HG03025 (cell line): Measurements from ENCODE around the gene TAF4B.
"Not testable (repeated sequence)": the region's sequence is repeated elsewhere in the genome, so short reads cannot be mapped to it uniquely, and the experiment has no call there.

Experiments
- ATAC-seq: cut with Tn5 transposase; IDR thresholded peaks from one replicate; pipeline ENCODE4 v1.9.1; 2021; ENCODE audit warnings: mild to moderate bottlenecking, moderate library complexity; ENCODE audit not compliant: unreplicated experiment, low FRiP score

Gene TAF4B, protein sequence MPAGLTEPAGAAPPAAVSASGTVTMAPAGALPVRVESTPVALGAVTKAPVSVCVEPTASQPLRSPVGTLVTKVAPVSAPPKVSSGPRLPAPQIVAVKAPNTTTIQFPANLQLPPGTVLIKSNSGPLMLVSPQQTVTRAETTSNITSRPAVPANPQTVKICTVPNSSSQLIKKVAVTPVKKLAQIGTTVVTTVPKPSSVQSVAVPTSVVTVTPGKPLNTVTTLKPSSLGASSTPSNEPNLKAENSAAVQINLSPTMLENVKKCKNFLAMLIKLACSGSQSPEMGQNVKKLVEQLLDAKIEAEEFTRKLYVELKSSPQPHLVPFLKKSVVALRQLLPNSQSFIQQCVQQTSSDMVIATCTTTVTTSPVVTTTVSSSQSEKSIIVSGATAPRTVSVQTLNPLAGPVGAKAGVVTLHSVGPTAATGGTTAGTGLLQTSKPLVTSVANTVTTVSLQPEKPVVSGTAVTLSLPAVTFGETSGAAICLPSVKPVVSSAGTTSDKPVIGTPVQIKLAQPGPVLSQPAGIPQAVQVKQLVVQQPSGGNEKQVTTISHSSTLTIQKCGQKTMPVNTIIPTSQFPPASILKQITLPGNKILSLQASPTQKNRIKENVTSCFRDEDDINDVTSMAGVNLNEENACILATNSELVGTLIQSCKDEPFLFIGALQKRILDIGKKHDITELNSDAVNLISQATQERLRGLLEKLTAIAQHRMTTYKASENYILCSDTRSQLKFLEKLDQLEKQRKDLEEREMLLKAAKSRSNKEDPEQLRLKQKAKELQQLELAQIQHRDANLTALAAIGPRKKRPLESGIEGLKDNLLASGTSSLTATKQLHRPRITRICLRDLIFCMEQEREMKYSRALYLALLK

DNA sequence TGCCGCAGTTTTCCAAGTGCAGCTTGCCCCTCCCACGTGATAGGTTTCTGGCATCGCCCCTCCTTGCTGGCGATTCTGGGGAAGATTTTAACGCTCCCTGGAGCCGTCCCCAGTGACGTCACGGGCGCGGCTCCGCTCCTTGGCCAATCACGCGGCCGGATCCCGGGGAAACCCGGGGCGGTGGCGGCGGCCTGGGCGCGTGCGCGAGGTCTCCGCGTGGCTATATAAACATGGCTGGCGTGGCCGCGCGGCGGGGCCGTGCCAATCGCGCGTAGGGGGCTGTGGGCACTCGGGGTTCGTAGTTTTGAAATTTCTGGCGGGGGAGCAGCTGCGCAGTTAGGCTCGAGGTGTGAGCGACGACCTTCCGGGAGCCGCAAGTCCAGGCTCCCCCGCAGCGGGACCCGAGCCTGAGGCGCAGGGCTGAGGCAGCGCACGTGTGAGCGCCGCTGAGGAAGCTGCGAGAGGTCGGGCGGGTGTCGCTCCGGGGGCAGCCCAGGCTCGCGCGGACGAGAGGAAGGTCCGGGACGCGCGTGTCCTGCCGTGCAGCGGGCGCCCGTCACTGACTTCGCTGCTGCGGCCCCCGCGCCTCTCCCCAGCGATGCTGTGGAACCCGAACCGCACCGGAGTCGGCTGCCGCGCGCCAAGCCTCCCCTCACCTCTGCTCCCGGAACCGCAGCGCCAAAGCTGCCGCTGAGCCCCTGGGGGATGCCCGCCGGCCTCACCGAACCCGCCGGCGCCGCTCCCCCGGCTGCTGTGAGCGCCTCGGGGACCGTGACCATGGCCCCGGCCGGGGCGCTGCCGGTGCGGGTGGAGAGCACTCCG lies at the start of gene TAF4B:
TSS of gene TAF4B (plus strand) at position 217 of the 822 bp plus-strand sequence. CDS start at position 706, 489 bp downstream.
- ATAC-seq = peak; percentile 92

DNA sequence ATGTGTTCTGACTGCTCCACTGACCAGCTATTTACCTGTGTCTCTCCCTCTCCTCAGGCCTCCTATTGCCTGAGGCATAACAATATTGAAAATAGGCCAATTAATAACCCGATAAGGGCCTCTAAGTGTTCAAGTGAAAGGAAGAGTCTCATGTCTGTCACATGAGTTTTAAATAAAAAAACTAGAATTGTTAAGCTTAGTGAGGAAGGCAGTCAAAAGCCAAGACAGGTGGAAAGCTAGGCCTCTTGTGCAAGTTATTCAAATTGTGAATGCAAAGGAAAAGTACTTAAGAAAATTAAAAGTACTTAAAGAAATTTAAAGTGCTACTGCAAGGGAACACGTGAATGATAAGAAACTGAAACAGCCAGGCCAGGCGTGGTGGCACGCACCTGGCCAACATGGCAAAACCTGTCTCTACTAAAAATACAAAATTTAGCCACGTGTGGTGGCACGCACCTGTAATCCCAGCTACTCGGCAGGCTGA lies 44.9 kb upstream of the TAF4B start:
- no peak for ATAC-seq

- ATAC-seq = no peak
These were observed 42.7 kb upstream of the TAF4B start for GRCh38 chr18:26183395-26184112.

GRCh38 chr18:26185267-26185666 lies 41.0 kb upstream of the TAF4B start:
- ATAC-seq = no peak

- ATAC-seq = peak; percentile 84
These were observed 35.7 kb upstream of the TAF4B start for GRCh38 chr18:26190506-26190905.

DNA sequence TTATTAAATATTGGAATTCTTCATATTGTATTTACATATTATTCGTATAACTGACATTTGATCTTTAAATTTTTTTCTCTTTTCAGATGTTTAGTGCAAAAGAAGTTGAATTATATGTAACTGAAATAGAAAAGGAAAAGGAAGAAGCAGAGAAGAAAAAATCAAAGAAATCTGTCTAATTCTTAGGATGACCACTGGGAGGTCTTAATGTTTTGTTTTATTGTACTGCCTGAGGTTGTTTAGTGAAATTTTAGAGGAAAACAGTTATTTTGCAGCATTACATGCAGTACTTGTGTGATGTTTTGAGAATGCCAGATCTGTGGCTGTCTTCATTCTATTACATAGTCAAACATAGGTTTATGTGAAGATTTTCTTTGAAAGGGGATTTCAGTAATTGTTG lies 34.0 kb upstream of the TAF4B start:
- ATAC-seq = no peak

DNA sequence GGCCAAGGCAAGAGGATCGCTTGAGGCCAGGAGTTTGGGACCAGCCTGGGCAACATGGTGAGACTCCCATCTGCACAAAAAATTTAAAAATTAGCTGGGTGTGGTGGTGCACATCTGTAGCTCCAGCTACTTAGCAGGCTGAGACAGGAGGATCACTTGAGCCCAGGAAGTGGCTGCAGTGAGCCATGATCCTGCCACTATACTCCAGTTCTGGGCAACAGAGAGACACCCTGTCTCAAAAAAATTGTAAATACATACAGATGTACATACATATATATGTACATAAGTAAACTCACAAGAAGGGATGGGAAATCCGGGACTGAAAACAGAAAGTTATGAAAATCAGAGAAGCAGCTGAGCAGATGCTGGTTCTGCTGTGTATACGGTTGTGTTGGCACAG lies 29.6 kb upstream of the TAF4B start:
- ATAC-seq = no peak

DNA sequence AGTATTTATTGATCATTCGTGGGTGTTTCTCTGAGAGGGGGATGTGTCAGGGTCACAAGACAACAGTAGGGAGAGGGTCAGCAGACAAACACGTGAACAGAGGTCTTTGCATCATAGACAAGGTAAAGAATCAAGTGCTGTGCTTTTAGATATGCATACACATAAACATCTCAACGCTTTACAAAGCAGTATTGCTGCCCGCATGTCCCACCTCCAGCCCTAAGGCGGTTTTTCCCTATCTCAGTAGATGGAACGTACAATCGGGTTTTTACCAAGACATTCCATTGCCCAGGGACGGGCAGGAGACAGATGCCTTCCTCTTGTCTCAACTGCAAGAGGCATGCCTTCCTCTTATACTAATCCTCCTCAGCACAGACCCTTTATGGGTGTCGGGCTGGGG lies 24.2 kb upstream of the TAF4B start:
- not testable (repeated sequence) for ATAC-seq

GRCh38 chr18:26205318-26205717 lies 20.9 kb upstream of the TAF4B start:
- no peak for ATAC-seq

- no peak for ATAC-seq
These were observed 19.8 kb upstream of the TAF4B start for GRCh38 chr18:26206488-26206887.

DNA sequence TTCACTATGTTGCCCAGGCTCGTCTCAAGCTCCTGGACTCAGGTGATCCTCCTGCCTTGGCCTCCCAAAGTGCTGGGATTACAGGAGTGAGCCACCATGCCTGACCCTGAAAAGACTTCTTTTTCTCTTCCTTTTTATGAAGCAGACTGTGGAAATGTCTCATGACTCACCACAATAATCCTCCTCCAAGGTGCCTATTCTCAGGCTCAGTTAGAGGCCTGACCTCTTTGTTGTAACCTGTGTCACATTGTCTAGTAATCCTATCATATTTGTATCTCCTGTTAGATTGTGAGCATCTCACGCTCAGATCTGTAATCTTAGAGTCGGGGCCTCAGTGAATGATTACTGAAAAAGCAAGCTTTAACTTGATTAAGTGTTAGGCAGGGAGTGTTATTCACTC lies 18.3 kb upstream of the TAF4B start:
- ATAC-seq = no peak

DNA sequence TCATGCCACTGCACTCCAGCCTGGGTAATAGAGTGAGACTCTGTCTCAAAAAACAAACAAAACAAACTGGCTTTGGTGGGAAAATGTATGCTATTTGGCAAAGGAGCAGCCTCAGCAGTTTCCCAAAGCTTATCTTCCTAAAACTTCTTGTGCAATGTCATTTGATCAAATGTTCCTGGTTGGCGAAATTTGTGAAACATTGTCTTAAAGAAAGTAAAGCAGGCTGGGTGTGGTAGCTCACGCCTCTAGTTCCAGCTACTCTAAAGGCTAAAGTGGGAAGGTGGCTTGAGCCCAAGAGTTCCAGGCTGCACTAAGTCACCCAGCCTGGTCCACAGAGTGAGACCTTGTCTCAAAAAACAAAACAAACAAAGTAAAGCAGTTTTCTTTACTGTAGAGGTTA lies 17.3 kb upstream of the TAF4B start:
- no peak for ATAC-seq

- ATAC-seq = no peak
These were observed 16.1 kb upstream of the TAF4B start for GRCh38 chr18:26210147-26210546.

DNA sequence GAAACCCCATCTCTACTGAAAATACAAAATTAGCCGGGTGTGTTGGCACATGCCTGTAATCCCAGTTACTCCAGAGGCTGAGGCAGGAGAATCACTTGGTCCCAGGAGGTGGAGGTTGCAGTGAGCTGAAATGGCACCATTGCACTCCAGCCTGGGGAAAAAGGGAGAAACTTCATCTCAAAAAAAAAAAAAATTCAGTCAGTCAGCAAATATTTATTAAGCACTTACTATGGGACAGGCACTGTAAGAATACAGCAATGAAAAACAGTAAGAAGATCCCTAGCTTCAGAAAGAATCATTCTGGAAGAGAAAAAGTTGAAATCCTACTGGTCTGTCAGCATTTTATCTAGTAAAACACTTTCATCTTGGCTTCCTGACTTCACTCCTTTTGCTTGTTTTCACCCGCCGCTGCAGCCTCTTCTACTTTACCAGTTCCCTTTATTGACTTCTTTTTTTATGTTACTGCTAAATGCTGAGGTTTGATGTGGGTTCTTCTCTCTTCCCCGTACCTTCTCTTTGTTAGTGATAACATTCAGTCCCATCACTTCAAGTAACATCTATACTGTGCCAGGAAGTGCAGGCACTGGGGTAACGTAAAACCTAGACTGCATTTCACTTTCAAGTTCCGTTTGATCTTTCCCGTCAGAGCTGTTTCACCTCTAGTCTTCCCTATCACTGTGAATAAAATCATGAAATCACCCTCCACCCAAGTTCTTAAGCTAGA lies 10.8 kb upstream of the TAF4B start:
- ATAC-seq = peak; percentile 91

GRCh38 chr18:26225022-26225693 lies 1.1 kb upstream of the TAF4B start:
- no peak for ATAC-seq

GRCh38 chr18:26225915-26226228 lies 373 bp upstream of the TAF4B start:
- no peak for ATAC-seq

- no peak for ATAC-seq
These were observed 916 bp downstream of the TAF4B start for GRCh38 chr18:26227051-26227670.

- ATAC-seq = no peak
These were observed 2.5 kb downstream of the TAF4B start for GRCh38 chr18:26228562-26229260.
